Natural killer cell (primary cell): ENCODE measurements around the gene PROS1. TPM values are rescaled to one million over a fixed set of nuclear protein-coding genes. Genes with fewer than 3 reads are reported as not detected.
"Not testable (repeated sequence)": the region's sequence is repeated elsewhere in the genome, so short reads cannot be mapped to it uniquely, and the experiment has no call there.

ENCODE experiments used
- ATAC-seq, 3 donors: fragments of 150-1000 bp in 2 of 3; fragments of 200-7000 bp in 1 of 3; cut with Tn5 transposase; 1 replicate in 1 of 3; 2 replicates in 2 of 3; pipeline ENCODE4 v1.10.0; 2021; ENCODE audit warnings: mild to moderate bottlenecking in 2 of 3, moderate library complexity in 2 of 3
- DNase-seq, 2 donors: peaks; one replicate each; pipeline versions ENCODE4 v3.0.0 to v3.0.0-alpha.2; 2013 to 2021; ENCODE audit warnings: mixed read lengths in 1 of 2
- H3K27ac ChIP-seq: one replicate; pipeline ENCODE4 v1.5.1; 2013; ENCODE audit warnings: mild to moderate bottlenecking, low read length
- H3K27me3 ChIP-seq: one replicate; pipeline ENCODE4 v1.6.1; 2013; ENCODE audit warnings: low read length; ENCODE audit not compliant: control insufficient read depth, insufficient read depth
- H3K36me3 ChIP-seq: one replicate; pipeline ENCODE4 v1.6.1; 2013; ENCODE audit warnings: low read length; ENCODE audit not compliant: control insufficient read depth, insufficient read depth
- H3K4me1 ChIP-seq: one replicate; pipeline ENCODE4 v1.6.1; 2013; ENCODE audit warnings: low read length; ENCODE audit not compliant: control insufficient read depth, insufficient read depth
- H3K4me3 ChIP-seq: one replicate; pipeline ENCODE4 v1.5.1; 2013; ENCODE audit warnings: low read length
- H3K9me3 ChIP-seq: one replicate; pipeline ENCODE4 v1.6.1; 2013; ENCODE audit warnings: low read length; ENCODE audit not compliant: control insufficient read depth, insufficient read depth
- H3K27ac Mint-ChIP-seq, 2 donors: one replicate each; pipeline ENCODE4 v1.8.0; 2022; ENCODE audit warnings: mild to moderate bottlenecking in 2 of 2, mixed read lengths in 2 of 2, moderate library complexity in 1 of 2
- H3K27me3 Mint-ChIP-seq, 2 donors: one replicate each; pipeline ENCODE4 v1.8.0; 2022; ENCODE audit warnings: low read depth in 2 of 2, mixed read lengths in 2 of 2
- H3K36me3 Mint-ChIP-seq: one replicate; pipeline ENCODE4 v1.8.0; 2022; ENCODE audit warnings: mixed read lengths
- H3K4me1 Mint-ChIP-seq, 2 donors: one replicate each; pipeline ENCODE4 v1.8.0; 2022; ENCODE audit warnings: mixed read lengths in 2 of 2
- H3K4me3 Mint-ChIP-seq: one replicate; pipeline ENCODE4 v1.8.0; 2022; ENCODE audit warnings: mild to moderate bottlenecking, moderate library complexity, mixed read lengths
- H3K9me3 Mint-ChIP-seq, 2 donors: one replicate each; pipeline ENCODE4 v1.8.0; 2022; ENCODE audit warnings: mixed read lengths in 2 of 2
- WGBS: methylation state at CpG from one replicate; pipeline ENCODE4 v1.1.7; 2013; ENCODE audit warnings: missing lambda C conversion rate; ENCODE audit not compliant: insufficient coverage; 5-methylcytosine and 5-hydroxymethylcytosine counted together
- intact Hi-C: fragments of 100-400 bp; cut with micrococcal nuclease; formaldehyde crosslinking; loops from one replicate; pipeline ENCODE4 v1.14.2; 2022
- total RNA-seq, 4 donors: library from RNA; stranded (reverse); fragments of 120-200 nt in 1 of 4; gene quantifications; one replicate each; pipeline versions ENCODE4 v1.2.3 to v1.2.4, GENCODE V29; 2013 to 2022
- TF ChIP-seq, protein P1 (sequence below): fragments of 200-600 bp; IDR thresholded peaks from one replicate; pipeline ENCODE4 v1.8.0; 2022; ENCODE audit warnings: antibody characterized with exemption

PROS1 gene
- total RNA-seq, 3 donors from 2014 or later (not counting 1 experiment from before 2014, with no cell fraction given), result 0.25 to 1.4 (median 0.68) TPM

DNA sequence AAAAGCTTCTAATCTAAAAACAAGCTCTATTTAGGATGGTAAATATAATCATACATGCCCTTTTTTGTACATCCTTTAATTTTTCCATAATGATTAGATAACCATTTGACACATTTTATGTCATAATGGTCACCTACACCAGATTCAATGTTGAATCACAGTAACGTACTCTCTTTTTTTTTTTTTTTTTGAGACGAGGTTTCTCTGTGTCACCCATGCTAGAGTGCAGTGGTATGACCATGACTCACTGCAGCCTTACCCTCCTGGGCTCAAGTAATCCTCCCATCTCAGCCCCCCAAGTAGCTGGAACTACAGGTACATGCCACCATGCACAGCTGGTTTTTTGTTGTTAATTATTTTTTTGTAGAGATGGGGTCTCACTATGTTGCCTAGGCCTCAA, 49.2 kb downstream of the PROS1 start:
- H3K27me3 Mint-ChIP-seq, result no peaks in the 10 kb centered on the region
- H3K9me3 Mint-ChIP-seq, result peaks cover 0 to 4% of the 10 kb centered on the region in 2 donors
- H3K36me3 Mint-ChIP-seq, result no peaks in the 10 kb centered on the region
- intact Hi-C loops, result no loop called here
- DNase-seq (no peak), ATAC-seq (no peak)
- Histone ChIP-seq H3K27ac (no peak overlapping the region), H3K36me3 (no peaks in the 10 kb centered on the region), H3K9me3 (no peaks in the 10 kb centered on the region), H3K27me3 (no peaks in the 10 kb centered on the region), H3K4me1 (no peaks in the 10 kb centered on the region), H3K4me3 (no peak overlapping the region)
- H3K27ac Mint-ChIP-seq, result no peak overlapping the region
- WGBS, result 93% methylated on average over 1 of the region's 2 CpGs
- TF ChIP-seq, protein P1, sequence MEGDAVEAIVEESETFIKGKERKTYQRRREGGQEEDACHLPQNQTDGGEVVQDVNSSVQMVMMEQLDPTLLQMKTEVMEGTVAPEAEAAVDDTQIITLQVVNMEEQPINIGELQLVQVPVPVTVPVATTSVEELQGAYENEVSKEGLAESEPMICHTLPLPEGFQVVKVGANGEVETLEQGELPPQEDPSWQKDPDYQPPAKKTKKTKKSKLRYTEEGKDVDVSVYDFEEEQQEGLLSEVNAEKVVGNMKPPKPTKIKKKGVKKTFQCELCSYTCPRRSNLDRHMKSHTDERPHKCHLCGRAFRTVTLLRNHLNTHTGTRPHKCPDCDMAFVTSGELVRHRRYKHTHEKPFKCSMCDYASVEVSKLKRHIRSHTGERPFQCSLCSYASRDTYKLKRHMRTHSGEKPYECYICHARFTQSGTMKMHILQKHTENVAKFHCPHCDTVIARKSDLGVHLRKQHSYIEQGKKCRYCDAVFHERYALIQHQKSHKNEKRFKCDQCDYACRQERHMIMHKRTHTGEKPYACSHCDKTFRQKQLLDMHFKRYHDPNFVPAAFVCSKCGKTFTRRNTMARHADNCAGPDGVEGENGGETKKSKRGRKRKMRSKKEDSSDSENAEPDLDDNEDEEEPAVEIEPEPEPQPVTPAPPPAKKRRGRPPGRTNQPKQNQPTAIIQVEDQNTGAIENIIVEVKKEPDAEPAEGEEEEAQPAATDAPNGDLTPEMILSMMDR, result no peak
- H3K4me3 Mint-ChIP-seq, result no peak overlapping the region
- H3K4me1 Mint-ChIP-seq, result no peaks in the 10 kb centered on the region

GRCh38 chr3:93923006-93923405, 50.7 kb downstream of the PROS1 start:
- no peak overlapping the region for H3K4me3 Mint-ChIP-seq
- no peaks in the 10 kb centered on the region for H3K4me1 Mint-ChIP-seq
- TF ChIP-seq, protein P1, result no peak
- no peak overlapping the region for H3K27ac Mint-ChIP-seq
- intact Hi-C loops, result no loop called here
- no peaks in the 10 kb centered on the region for H3K36me3 ChIP-seq
- H3K36me3 Mint-ChIP-seq, result no peaks in the 10 kb centered on the region
- ATAC-seq (no peak), DNase-seq (no peak)
- no peaks in the 10 kb centered on the region for H3K27me3 ChIP-seq
- H3K4me3 ChIP-seq, result no peak overlapping the region
- H3K9me3 Mint-ChIP-seq, result peaks cover 0 to 4% of the 10 kb centered on the region in 2 donors
- H3K4me1 ChIP-seq, result no peaks in the 10 kb centered on the region
- no peak overlapping the region for H3K27ac ChIP-seq
- no peaks in the 10 kb centered on the region for H3K9me3 ChIP-seq
- WGBS, result no CpG with 5 or more reads among the region's 2 CpGs
- H3K27me3 Mint-ChIP-seq, result no peaks in the 10 kb centered on the region

- not testable (repeated sequence) for ATAC-seq, DNase-seq
Observed at GRCh38 chr3:93917546-93918029, 56.1 kb downstream of the PROS1 start.

DNA sequence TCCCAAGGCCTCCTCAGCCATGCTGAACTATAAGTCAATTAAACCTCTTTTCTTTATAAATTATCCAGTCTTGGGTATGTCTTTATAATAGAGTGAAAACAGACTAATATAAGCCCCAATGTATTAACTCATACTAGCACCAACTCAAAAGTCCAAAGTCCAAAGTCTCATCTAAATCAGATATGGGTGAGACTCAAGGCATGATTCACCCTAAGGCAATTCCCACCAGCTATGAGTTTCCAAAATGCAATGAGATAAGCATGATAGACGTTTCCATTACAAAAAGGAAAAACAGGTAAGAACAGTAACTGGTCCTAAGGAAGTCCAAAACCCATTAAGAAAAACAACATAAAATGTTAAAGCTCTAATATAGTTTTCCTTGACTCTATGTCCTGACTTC, 60.1 kb downstream of the PROS1 start:
- ATAC-seq, DNase-seq, H3K4me3 ChIP-seq, H3K27ac Mint-ChIP-seq, H3K4me1 ChIP-seq, H3K27ac ChIP-seq, H3K4me1 Mint-ChIP-seq, H3K27me3 ChIP-seq, H3K9me3 ChIP-seq, intact Hi-C loops, H3K4me3 Mint-ChIP-seq, H3K36me3 Mint-ChIP-seq, H3K36me3 ChIP-seq, H3K27me3 Mint-ChIP-seq: not testable (repeated sequence)
- no CpG with 5 or more reads among the region's 1 CpG for WGBS
- H3K9me3 Mint-ChIP-seq, result peaks cover 12 to 15% of the 10 kb centered on the region in 2 donors

More at GRCh38 chr3:93917546-93918029, 56.1 kb downstream of the PROS1 start:
- H3K36me3 ChIP-seq, H3K4me1 Mint-ChIP-seq, H3K27ac ChIP-seq, H3K27ac Mint-ChIP-seq, H3K36me3 Mint-ChIP-seq, H3K4me3 Mint-ChIP-seq, H3K27me3 ChIP-seq, H3K4me1 ChIP-seq, H3K27me3 Mint-ChIP-seq, H3K4me3 ChIP-seq, intact Hi-C loops, H3K9me3 ChIP-seq: not testable (repeated sequence)
- 94% methylated on average over 17 of the region's 17 CpGs for WGBS
- peaks cover 10 to 12% of the 10 kb centered on the region in 2 donors for H3K9me3 Mint-ChIP-seq
